Measurements from ENCODE around the gene OR5B21.

The OR5B21 gene

GRCh38 chr11:58505849-58506248 is 2.1 kb downstream of the OR5B21 start:
- peak; percentile 83 for ATAC-seq
- Mint-ChIP-seq H3K36me3 (peaks cover 24% of the 10 kb centered on the region), H3K27me3 (no peaks in the 10 kb centered on the region), H3K4me3 (peak overlapping the region; percentile 11), H3K9me3 (peaks cover 5% of the 10 kb centered on the region), H3K27ac (peak overlapping the region; percentile 96), H3K4me1 (peaks cover 45% of the 10 kb centered on the region)

DNA sequence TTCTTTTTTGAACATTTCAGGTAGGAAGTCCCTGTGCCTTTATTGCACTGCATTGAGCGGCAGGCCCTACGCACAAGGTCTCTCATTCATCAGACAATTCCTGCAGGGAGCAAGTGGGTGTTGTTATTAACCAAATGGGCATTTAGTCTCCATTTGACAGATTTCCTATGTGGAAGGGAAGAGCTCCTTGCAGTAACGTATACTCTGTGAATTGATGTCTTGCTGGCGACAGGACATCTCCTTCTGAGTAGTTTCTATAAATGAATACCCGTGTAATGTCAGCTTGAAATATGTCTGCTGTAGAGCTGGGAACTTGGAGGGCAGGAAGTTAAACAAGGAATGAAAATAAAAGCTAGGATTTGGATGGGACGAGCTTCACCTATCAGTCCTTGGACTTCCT is 3.7 kb downstream of the OR5B21 start:
- H3K27ac Mint-ChIP-seq: peak overlapping the region; percentile 96
- H3K27me3 Mint-ChIP-seq: no peaks in the 10 kb centered on the region
- peak overlapping the region; percentile 42 for H3K4me3 Mint-ChIP-seq
- H3K9me3 Mint-ChIP-seq: peaks cover 5% of the 10 kb centered on the region
- H3K36me3 Mint-ChIP-seq: peaks cover 27% of the 10 kb centered on the region
- no peak for ATAC-seq
- peaks cover 45% of the 10 kb centered on the region for H3K4me1 Mint-ChIP-seq

DNA sequence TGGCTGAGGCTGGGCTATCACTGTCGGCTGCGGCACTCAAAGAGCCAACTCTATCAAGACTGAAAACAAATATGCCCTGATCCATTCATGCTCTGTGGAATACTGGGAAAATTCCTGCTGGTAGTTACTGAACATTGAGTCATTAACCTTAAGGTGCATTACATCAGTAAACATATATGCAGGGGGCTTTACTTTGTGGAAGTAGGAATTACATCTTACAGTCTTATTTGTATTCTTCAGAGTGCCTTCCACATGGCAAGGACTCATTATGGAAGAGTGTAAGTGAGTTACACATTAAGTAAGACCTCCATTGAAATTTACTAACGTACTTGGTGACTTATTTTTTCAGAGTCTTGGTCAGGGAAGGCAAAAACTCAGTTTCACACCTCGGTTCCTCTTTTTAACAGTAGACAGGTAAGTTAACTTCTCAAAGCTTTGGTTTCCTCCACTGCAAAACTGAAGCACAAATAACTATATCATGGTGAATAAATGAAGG is 4.5 kb downstream of the OR5B21 start:
- peak overlapping the region; percentile 96 for H3K27ac Mint-ChIP-seq

GRCh38 chr11:58502004-58502403 is 5.9 kb downstream of the OR5B21 start:
- no peak for ATAC-seq
- Mint-ChIP-seq H3K36me3 (peaks cover 21% of the 10 kb centered on the region), H3K4me3 (no peak overlapping the region), H3K27ac (no peak overlapping the region), H3K27me3 (no peaks in the 10 kb centered on the region), H3K9me3 (no peaks in the 10 kb centered on the region), H3K4me1 (peaks cover 34% of the 10 kb centered on the region)

More for the DNA sequence above, 4.5 kb downstream of the OR5B21 start:
- Mint-ChIP-seq H3K36me3 (peaks cover 21% of the 10 kb centered on the region), H3K9me3 (peaks cover 5% of the 10 kb centered on the region), H3K27me3 (no peaks in the 10 kb centered on the region), H3K4me1 (peaks cover 45% of the 10 kb centered on the region), H3K4me3 (peak overlapping the region; percentile 12)
- ATAC-seq: peak; percentile 71

- no peaks in the 10 kb centered on the region for H3K9me3 Mint-ChIP-seq
- H3K4me3 Mint-ChIP-seq: no peak overlapping the region
- H3K27ac Mint-ChIP-seq: peak overlapping the region; percentile 18
- H3K36me3 Mint-ChIP-seq: peaks cover 35% of the 10 kb centered on the region
- no peaks in the 10 kb centered on the region for H3K27me3 Mint-ChIP-seq
- ATAC-seq: no peak
- H3K4me1 Mint-ChIP-seq: peaks cover 21% of the 10 kb centered on the region
These were observed 9.4 kb downstream of the OR5B21 start for GRCh38 chr11:58498464-58498863.

GRCh38 chr11:58497951-58498350 is 10.0 kb downstream of the OR5B21 start:
- no peak overlapping the region for H3K4me3 Mint-ChIP-seq
- H3K9me3 Mint-ChIP-seq: no peaks in the 10 kb centered on the region
- H3K27me3 Mint-ChIP-seq: no peaks in the 10 kb centered on the region
- peaks cover 16% of the 10 kb centered on the region for H3K4me1 Mint-ChIP-seq
- H3K27ac Mint-ChIP-seq: no peak overlapping the region
- peaks cover 35% of the 10 kb centered on the region for H3K36me3 Mint-ChIP-seq
- no peak for ATAC-seq

DNA sequence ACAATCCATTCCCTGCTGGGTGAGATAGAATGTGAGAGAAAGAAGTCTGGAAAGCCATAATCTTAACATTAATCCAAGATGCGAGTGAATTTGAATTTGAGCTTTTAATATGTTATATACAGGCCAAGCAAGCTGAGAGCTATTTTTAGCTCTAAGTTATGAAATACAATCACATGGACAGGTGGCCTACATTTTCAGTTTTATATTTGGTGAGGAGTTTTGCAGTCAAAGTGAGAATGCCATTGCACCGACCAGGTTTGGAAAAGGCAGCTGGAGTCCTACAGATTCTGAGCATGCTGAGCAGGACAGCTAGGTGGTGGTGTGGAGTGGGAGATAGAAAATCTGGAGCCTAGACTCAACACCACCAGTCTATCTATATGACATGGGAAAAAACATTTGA is 12.0 kb downstream of the OR5B21 start:
- Mint-ChIP-seq H3K4me3 (no peak overlapping the region), H3K9me3 (no peaks in the 10 kb centered on the region), H3K4me1 (peaks cover 14% of the 10 kb centered on the region), H3K27me3 (no peaks in the 10 kb centered on the region), H3K36me3 (peaks cover 41% of the 10 kb centered on the region), H3K27ac (peak overlapping the region; percentile 65)
- no peak for ATAC-seq

GRCh38 chr11:58494101-58494500 is 13.8 kb downstream of the OR5B21 start:
- no peak overlapping the region for H3K4me3 Mint-ChIP-seq

DNA sequence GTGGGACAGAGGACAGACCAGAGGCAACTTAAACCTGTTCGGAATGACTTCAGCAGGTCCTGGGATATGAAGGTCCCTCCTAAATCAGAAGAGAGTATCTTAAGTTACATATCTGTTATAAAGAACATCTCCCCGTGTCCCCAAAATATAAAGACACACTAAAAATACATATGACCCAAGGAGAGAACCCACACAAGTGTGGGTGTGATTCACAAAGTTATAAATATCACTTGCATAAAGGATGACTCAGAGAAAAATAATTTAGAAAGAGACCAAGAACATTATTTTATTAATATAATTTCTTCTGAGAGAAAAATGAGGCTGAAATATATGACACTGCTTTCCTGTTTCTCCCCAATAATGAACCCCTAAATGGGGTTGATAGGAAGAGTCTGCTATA is 14.2 kb downstream of the OR5B21 start:
- Mint-ChIP-seq H3K27ac (no peak overlapping the region), H3K4me1 (peaks cover 20% of the 10 kb centered on the region), H3K4me3 (no peak overlapping the region), H3K36me3 (peaks cover 36% of the 10 kb centered on the region), H3K9me3 (no peaks in the 10 kb centered on the region), H3K27me3 (no peaks in the 10 kb centered on the region)
- no peak for ATAC-seq

More at GRCh38 chr11:58494101-58494500, 13.8 kb downstream of the OR5B21 start:
- no peak overlapping the region for H3K27ac Mint-ChIP-seq
- H3K9me3 Mint-ChIP-seq: no peaks in the 10 kb centered on the region
- no peak for ATAC-seq
- peaks cover 20% of the 10 kb centered on the region for H3K4me1 Mint-ChIP-seq
- H3K27me3 Mint-ChIP-seq: no peaks in the 10 kb centered on the region
- H3K36me3 Mint-ChIP-seq: peaks cover 36% of the 10 kb centered on the region

GRCh38 chr11:58490827-58491226 is 17.1 kb downstream of the OR5B21 start:
- Mint-ChIP-seq H3K27ac (peak overlapping the region; percentile 40), H3K27me3 (no peaks in the 10 kb centered on the region), H3K36me3 (peaks cover 17% of the 10 kb centered on the region)

GRCh38 chr11:58487170-58487569 is 20.7 kb downstream of the OR5B21 start:
- H3K4me1 Mint-ChIP-seq: peaks cover 9% of the 10 kb centered on the region
- H3K36me3 Mint-ChIP-seq: no peaks in the 10 kb centered on the region
- H3K9me3 Mint-ChIP-seq: no peaks in the 10 kb centered on the region
- ATAC-seq: no peak
- H3K27me3 Mint-ChIP-seq: no peaks in the 10 kb centered on the region
- no peak overlapping the region for H3K27ac Mint-ChIP-seq
- H3K4me3 Mint-ChIP-seq: no peak overlapping the region

More at GRCh38 chr11:58490827-58491226, 17.1 kb downstream of the OR5B21 start:
- Mint-ChIP-seq H3K4me3 (no peak overlapping the region), H3K9me3 (no peaks in the 10 kb centered on the region), H3K4me1 (peaks cover 11% of the 10 kb centered on the region)
- no peak for ATAC-seq

GRCh38 chr11:58485961-58486360 is 21.9 kb downstream of the OR5B21 start:
- Mint-ChIP-seq H3K27ac (no peak overlapping the region), H3K9me3 (no peaks in the 10 kb centered on the region), H3K4me1 (peaks cover 7% of the 10 kb centered on the region), H3K27me3 (no peaks in the 10 kb centered on the region), H3K4me3 (no peak overlapping the region), H3K36me3 (no peaks in the 10 kb centered on the region)
- ATAC-seq: no peak

DNA sequence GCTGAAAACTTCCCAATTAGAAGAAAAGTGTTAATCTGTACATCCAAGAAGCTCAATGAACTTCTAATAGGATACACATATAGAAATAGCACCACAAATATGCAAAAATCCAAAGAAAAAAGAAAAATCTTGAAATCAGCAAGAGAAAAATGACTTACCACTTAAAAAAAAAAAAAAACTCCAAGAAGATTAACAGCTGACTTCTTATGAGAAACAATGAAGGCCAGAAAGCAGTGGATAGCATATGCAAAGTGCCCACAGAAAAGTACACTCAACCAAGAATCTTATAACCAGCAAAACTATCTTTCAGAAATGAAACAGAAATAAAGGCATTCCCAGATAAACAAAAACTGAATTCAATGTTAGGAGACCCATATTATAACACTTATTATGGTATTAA is 36.0 kb downstream of the OR5B21 start:
- H3K9me3 Mint-ChIP-seq: peaks cover 25% of the 10 kb centered on the region
- H3K4me1 Mint-ChIP-seq: no peaks in the 10 kb centered on the region
- no peak overlapping the region for H3K4me3 Mint-ChIP-seq
- H3K27me3 Mint-ChIP-seq: peaks cover 12% of the 10 kb centered on the region
- peaks cover 8% of the 10 kb centered on the region for H3K36me3 Mint-ChIP-seq
- ATAC-seq: no peak
- no peak overlapping the region for H3K27ac Mint-ChIP-seq

- no peak for ATAC-seq
- H3K4me3 Mint-ChIP-seq: no peak overlapping the region
- H3K27me3 Mint-ChIP-seq: no peaks in the 10 kb centered on the region
- no peaks in the 10 kb centered on the region for H3K36me3 Mint-ChIP-seq
- H3K4me1 Mint-ChIP-seq: no peaks in the 10 kb centered on the region
- no peak overlapping the region for H3K27ac Mint-ChIP-seq
- peaks cover 3% of the 10 kb centered on the region for H3K9me3 Mint-ChIP-seq
These were observed 41.6 kb downstream of the OR5B21 start for GRCh38 chr11:58466293-58466692.

- no peak overlapping the region for H3K27ac Mint-ChIP-seq
- no peaks in the 10 kb centered on the region for H3K27me3 Mint-ChIP-seq
- no peaks in the 10 kb centered on the region for H3K4me1 Mint-ChIP-seq
- H3K4me3 Mint-ChIP-seq: no peak overlapping the region
- no peak for ATAC-seq
- no peaks in the 10 kb centered on the region for H3K36me3 Mint-ChIP-seq
- peaks cover 3% of the 10 kb centered on the region for H3K9me3 Mint-ChIP-seq
These were observed 42.2 kb downstream of the OR5B21 start for GRCh38 chr11:58465690-58466089.
